Right lobe of liver (tissue), 6 donors: ENCODE measurements around the gene LAMC1. TPM values are rescaled to one million over a fixed set of nuclear protein-coding genes. Genes with fewer than 3 reads are reported as not detected.
A peak's percentile ranks its signal among the peaks of the same experiment; 100 is the strongest.
"Not testable (repeated sequence)": the region's sequence is repeated elsewhere in the genome, so short reads cannot be mapped to it uniquely, and the experiment has no call there.

ENCODE experiments used
- ATAC-seq, 4 donors: fragments of 200-7000 bp; cut with Tn5 transposase; one replicate each; pipeline ENCODE4 v1.9.1; 2020; ENCODE audit warnings: mild to moderate bottlenecking in 4 of 4, moderate library complexity in 4 of 4
- DNase-seq, 3 donors: peaks; one replicate each; pipeline ENCODE4 v3.0.0-alpha.2; 2020
- H3K27ac ChIP-seq, 3 donors: fragments of 200-600 bp; one replicate each; pipeline ENCODE4 v1.8.0; 2022
- H3K27me3 ChIP-seq, 2 donors: fragments of 200-600 bp; one replicate each; pipeline ENCODE4 v1.8.0; 2022
- H3K36me3 ChIP-seq, 4 donors: fragments of 200-600 bp; sonication (generic) in 1 of 4; one replicate each; pipeline versions ENCODE4 v1.5.1 to v1.8.0; 2017 to 2022; ENCODE audit warnings: control low read depth in 1 of 4
- H3K4me1 ChIP-seq, 4 donors: fragments of 200-600 bp; sonication (generic) in 1 of 4; one replicate each; pipeline versions ENCODE4 v1.5.1 to v1.8.0; 2017 to 2022; ENCODE audit warnings: control low read depth in 1 of 4
- H3K4me3 ChIP-seq, 3 donors: fragments of 200-600 bp; one replicate each; pipeline ENCODE4 v1.8.0; 2022
- H3K9me3 ChIP-seq, 4 donors: fragments of 200-600 bp; sonication (generic) in 1 of 4; one replicate each; pipeline versions ENCODE4 v1.5.1 to v1.8.0; 2017 to 2022; ENCODE audit warnings: control low read depth in 1 of 4
- POLR2A ChIP-seq: fragments of 450-650 bp; IDR thresholded peaks from one replicate; pipeline ENCODE4 v1.6.1; 2017; ENCODE audit warnings: antibody characterized with exemption, mild to moderate bottlenecking
- WGBS: methylation state at CpG from one replicate; pipeline ENCODE4 v1.1.6; 2018; ENCODE audit warnings: low coverage, low lambda C conversion rate; ENCODE audit not compliant: insufficient coverage; ENCODE audit errors: missing lambda C conversion rate; 5-methylcytosine and 5-hydroxymethylcytosine counted together
- intact Hi-C, 2 donors: fragments of 100-400 bp; cut with DNase I; formaldehyde crosslinking; loops; one replicate each; pipeline versions ENCODE4 v1.11.2 to v1.14.1; 2022
- total RNA-seq, 6 experiments: library from RNA; depleted of rRNA in 2 of 6; stranded (reverse); fragments of >200 nt in 2 of 6; fragmentation: NEBNext Ultra II Directional in 3 of 6; extraction: Animal tissue kit (Norgen Biotek cat#: 25700) in 3 of 6; gene quantifications; one replicate each; pipeline versions ENCODE4 v1.1.0 to v1.2.4, GENCODE V29; 2016 to 2023
- TF ChIP-seq, protein P1 (sequence below), 4 donors: fragments of 200-600 bp in 3 of 4; fragments of 450-650 bp in 1 of 4; IDR thresholded peaks; one replicate each; pipeline versions ENCODE4 v1.5.1 to v1.8.0; 2016 to 2022; ENCODE audit warnings: antibody characterized with exemption in 4 of 4, mild to moderate bottlenecking in 2 of 4
- donor health status: DM: no; HTN: yes; CAD: no.
- donor health status: DM: no; HTN: no; CAD: no.
- donor health status: DM: no; HTN: no; CAD: no.
- donor health status: DM: no; HTN: yes; CAD: no.
- donor health status: DM: no; HTN: yes; CAD: no.

Gene LAMC1
- total RNA-seq, 6 experiments from 2014 or later, result 18.5 to 53.2 (median 28.0) TPM

- H3K4me3 ChIP-seq, result no peak overlapping the region
- H3K9me3 ChIP-seq, result no peaks in the 10 kb centered on the region
- intact Hi-C loops, result no loop called here
- no peaks in the 10 kb centered on the region for H3K36me3 ChIP-seq
- ATAC-seq (peak in 2 of 4 donors; percentile 55 to 67), DNase-seq (no peak)
- H3K27me3 ChIP-seq, result no peaks in the 10 kb centered on the region
- H3K4me1 ChIP-seq, result peaks cover 0 to 33% (median 0%) of the 10 kb centered on the region in 4 donors
- TF ChIP-seq, protein P1, sequence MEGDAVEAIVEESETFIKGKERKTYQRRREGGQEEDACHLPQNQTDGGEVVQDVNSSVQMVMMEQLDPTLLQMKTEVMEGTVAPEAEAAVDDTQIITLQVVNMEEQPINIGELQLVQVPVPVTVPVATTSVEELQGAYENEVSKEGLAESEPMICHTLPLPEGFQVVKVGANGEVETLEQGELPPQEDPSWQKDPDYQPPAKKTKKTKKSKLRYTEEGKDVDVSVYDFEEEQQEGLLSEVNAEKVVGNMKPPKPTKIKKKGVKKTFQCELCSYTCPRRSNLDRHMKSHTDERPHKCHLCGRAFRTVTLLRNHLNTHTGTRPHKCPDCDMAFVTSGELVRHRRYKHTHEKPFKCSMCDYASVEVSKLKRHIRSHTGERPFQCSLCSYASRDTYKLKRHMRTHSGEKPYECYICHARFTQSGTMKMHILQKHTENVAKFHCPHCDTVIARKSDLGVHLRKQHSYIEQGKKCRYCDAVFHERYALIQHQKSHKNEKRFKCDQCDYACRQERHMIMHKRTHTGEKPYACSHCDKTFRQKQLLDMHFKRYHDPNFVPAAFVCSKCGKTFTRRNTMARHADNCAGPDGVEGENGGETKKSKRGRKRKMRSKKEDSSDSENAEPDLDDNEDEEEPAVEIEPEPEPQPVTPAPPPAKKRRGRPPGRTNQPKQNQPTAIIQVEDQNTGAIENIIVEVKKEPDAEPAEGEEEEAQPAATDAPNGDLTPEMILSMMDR (IDR thresholded peaks at IDR 0.05), result no peak
- no peak for TF ChIP-seq POLR2A
- no peak overlapping the region for H3K27ac ChIP-seq
- 53% methylated on average over 3 of the region's 3 CpGs for WGBS
Observed at GRCh38 chr1:183070923-183071618, 47.9 kb downstream of the LAMC1 start.

DNA sequence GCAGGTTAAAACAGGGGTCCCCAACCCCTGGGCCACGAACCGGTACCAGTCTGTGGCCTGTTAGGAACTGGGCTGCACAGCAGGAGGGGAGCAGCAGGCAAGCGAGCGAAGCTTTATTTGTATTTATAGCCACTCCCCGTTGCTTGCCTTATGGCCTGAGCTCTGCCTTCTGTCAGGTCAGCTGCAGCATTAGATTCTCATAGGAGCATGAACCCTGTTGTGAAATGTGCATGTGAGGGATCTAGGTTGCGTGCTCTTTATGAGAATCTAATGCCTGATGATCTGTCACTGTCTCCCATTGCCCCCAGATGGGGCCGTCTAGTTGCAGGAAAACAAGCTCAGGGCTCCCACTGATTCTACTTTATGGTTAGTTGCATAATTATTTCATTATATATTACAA lies 49.4 kb downstream of the LAMC1 start:
- H3K27me3 ChIP-seq, DNase-seq, intact Hi-C loops, H3K4me3 ChIP-seq, H3K36me3 ChIP-seq, ATAC-seq, H3K9me3 ChIP-seq: not testable (repeated sequence)
- peak overlapping the region in 1 of 3 donors; percentile 40 for H3K27ac ChIP-seq
- WGBS, result 88% methylated on average over 2 of the region's 7 CpGs
- H3K4me1 ChIP-seq, result peaks cover 0 to 33% (median 0%) of the 10 kb centered on the region in 4 donors

GRCh38 chr1:183073320-183073719 lies 50.1 kb downstream of the LAMC1 start:
- DNase-seq, result no peak
- Histone ChIP-seq H3K4me3 (no peak overlapping the region), H3K27me3 (no peaks in the 10 kb centered on the region), H3K36me3 (no peaks in the 10 kb centered on the region), H3K27ac (peak overlapping the region in 1 of 3 donors; percentile 40), H3K9me3 (no peaks in the 10 kb centered on the region), H3K4me1 (peaks cover 0 to 33% (median 0%) of the 10 kb centered on the region in 4 donors)
- ATAC-seq, result peak; percentile 41 to 89 (median 70)
- TF ChIP-seq, protein P1 (IDR thresholded peaks at IDR 0.05), result no peak
- TF ChIP-seq POLR2A, result no peak
- intact Hi-C loops, result no loop called here

DNA sequence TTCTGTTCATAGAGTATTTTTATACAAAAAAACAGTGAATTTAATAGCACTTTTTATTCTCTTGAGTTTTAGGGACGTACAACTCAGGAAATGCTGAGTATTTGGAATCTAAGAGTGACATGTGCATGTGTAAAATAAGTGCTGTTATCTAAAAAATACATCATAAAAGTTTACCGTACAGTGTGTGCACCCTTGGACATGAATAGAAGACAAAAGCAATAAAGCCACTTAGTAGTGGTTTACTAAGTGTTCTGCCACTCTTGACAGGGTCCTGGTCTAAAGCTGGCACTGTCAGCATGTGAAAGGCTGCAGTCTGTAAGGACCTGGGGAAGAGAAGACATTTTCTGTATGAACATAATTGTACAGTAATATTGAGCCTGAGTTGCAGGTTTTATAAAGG lies 51.0 kb downstream of the LAMC1 start:
- no peak for ATAC-seq
- 52% methylated on average over 2 of the region's 2 CpGs for WGBS
- no peaks in the 10 kb centered on the region for H3K36me3 ChIP-seq

DNA sequence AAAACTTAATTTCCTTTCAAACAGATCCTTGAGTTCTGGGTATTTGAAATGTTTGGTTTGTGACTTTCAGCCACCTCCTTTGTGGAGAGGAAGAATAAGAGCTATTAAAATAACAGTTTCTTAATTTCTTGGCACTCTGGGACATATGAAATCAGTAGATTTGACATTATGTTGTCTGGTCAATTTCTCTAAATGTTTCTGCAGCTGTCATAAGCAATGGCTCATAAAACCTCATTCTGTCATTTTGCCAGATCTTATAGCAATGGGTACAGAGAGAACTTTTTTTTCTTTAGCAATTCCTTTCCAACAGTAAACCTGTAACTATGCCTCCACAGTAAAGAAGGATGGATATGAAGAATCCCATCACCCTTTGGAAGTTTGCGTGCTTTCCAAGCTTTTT lies 52.6 kb downstream of the LAMC1 start:
- no peak for TF ChIP-seq POLR2A
- TF ChIP-seq, protein P1 (IDR thresholded peaks at IDR 0.05), result no peak
- intact Hi-C loops, result no loop called here
- 94% methylated on average over 1 of the region's 1 CpG for WGBS
- H3K4me1 ChIP-seq, result peaks cover 0 to 41% (median 0%) of the 10 kb centered on the region in 4 donors
- no peak overlapping the region for H3K27ac ChIP-seq
- DNase-seq (no peak), ATAC-seq (no peak)
- H3K4me3 ChIP-seq, result no peak overlapping the region
- H3K36me3 ChIP-seq, result no peaks in the 10 kb centered on the region
- H3K9me3 ChIP-seq, result no peaks in the 10 kb centered on the region
- H3K27me3 ChIP-seq, result no peaks in the 10 kb centered on the region

More for the DNA sequence above, 51.0 kb downstream of the LAMC1 start:
- no peak for TF ChIP-seq POLR2A
- TF ChIP-seq, protein P1 (IDR thresholded peaks at IDR 0.05), result no peak
- DNase-seq, result no peak
- H3K9me3 ChIP-seq, result no peaks in the 10 kb centered on the region
- intact Hi-C loops, result no loop called here
- H3K27me3 ChIP-seq, result no peaks in the 10 kb centered on the region
- H3K27ac ChIP-seq, result peak overlapping the region in 1 of 3 donors; percentile 40
- H3K4me3 ChIP-seq, result no peak overlapping the region
- peaks cover 0 to 39% (median 0%) of the 10 kb centered on the region in 4 donors for H3K4me1 ChIP-seq
